Fibroblast of the aortic adventitia (primary cell): Measurements from ENCODE around the gene RASGEF1C. TPM values are rescaled to one million over a fixed set of nuclear protein-coding genes. Genes with fewer than 3 reads are reported as not detected.

ENCODE experiments used
- DNase-seq: peaks from one replicate; pipeline ENCODE4 v3.0.0-alpha.2; 2010; ENCODE audit warnings: low read depth
- H3K4me3 ChIP-seq: 2 replicates; pipeline ENCODE4 v1.5.1; 2011; ENCODE audit warnings: low read depth, mild to moderate bottlenecking, control low read depth, low read length, moderate library complexity
- total RNA-seq: library from RNA; depleted of rRNA; stranded (reverse); fragments of >200 nt; gene quantifications from 2 replicates; pipeline ENCODE4 v1.2.3, GENCODE V29; 2012; ENCODE audit warnings: low replicate concordance
- TF ChIP-seq, protein P1 (sequence below): IDR thresholded peaks from 2 replicates; pipeline ENCODE4 v1.5.1; 2011; ENCODE audit warnings: mild to moderate bottlenecking, low read length, control low read depth, inconsistent platforms; ENCODE audit not compliant: insufficient read depth

Gene RASGEF1C
- total RNA-seq, 1 donor = not detected

DNA sequence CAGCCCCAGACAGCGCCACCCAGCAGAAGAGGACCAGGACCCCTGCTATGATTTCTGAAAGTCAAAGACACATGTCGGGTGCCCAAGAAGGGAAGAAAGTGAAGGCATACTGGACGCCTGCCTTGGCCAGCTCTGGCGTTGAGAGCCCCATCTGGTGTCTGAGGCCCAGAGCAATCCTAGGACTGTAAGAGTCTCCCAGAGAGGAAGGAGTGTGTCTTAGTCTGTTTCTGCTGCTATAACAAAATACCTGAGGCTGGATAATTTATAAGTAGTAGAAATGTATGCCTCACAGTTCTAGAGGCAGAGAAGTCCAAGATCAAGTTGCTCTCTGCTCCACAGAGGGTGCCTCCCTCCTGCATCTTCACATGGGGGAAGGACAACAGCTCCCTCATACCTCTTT is 10.8 kb downstream of the RASGEF1C start:
- TF ChIP-seq, protein P1, sequence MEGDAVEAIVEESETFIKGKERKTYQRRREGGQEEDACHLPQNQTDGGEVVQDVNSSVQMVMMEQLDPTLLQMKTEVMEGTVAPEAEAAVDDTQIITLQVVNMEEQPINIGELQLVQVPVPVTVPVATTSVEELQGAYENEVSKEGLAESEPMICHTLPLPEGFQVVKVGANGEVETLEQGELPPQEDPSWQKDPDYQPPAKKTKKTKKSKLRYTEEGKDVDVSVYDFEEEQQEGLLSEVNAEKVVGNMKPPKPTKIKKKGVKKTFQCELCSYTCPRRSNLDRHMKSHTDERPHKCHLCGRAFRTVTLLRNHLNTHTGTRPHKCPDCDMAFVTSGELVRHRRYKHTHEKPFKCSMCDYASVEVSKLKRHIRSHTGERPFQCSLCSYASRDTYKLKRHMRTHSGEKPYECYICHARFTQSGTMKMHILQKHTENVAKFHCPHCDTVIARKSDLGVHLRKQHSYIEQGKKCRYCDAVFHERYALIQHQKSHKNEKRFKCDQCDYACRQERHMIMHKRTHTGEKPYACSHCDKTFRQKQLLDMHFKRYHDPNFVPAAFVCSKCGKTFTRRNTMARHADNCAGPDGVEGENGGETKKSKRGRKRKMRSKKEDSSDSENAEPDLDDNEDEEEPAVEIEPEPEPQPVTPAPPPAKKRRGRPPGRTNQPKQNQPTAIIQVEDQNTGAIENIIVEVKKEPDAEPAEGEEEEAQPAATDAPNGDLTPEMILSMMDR = no peak
- no peak overlapping the region for H3K4me3 ChIP-seq
- DNase-seq = no peak

DNA sequence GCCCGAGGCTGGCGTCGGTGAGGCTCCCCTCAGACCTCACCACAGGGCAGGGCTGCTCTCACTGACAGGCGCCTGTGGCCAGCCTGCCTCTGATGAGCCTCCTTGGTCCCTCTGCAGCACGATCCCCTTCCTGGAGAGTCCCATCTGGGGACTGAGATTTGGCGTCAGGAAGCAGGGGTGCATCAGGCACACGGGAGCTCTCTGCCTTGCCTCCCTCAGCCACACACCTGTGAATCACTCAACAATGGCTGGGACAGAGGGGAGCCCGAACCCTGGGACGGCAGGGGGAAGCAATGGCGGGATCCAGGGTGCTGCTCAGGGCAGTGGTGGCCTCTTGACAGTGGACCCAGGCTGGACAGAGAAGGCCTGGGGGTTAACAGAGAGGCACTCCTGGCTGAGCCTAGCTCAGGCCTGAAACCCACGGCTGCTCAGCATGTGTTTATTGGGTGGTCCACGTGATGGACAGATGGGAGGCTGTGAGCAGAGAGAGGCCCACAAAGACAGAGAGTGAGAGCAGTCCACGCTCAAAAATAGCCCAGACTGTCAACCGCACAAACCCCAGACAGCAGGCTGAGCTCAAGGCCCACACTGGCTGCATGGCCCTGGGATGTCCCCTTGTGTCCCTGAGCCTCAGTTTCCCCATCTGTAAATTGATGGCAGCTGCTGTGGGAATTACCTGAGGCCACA is 11.9 kb downstream of the RASGEF1C start:
- no peak for DNase-seq
- H3K4me3 ChIP-seq = no peak overlapping the region
- TF ChIP-seq, protein P1 = no peak

DNA sequence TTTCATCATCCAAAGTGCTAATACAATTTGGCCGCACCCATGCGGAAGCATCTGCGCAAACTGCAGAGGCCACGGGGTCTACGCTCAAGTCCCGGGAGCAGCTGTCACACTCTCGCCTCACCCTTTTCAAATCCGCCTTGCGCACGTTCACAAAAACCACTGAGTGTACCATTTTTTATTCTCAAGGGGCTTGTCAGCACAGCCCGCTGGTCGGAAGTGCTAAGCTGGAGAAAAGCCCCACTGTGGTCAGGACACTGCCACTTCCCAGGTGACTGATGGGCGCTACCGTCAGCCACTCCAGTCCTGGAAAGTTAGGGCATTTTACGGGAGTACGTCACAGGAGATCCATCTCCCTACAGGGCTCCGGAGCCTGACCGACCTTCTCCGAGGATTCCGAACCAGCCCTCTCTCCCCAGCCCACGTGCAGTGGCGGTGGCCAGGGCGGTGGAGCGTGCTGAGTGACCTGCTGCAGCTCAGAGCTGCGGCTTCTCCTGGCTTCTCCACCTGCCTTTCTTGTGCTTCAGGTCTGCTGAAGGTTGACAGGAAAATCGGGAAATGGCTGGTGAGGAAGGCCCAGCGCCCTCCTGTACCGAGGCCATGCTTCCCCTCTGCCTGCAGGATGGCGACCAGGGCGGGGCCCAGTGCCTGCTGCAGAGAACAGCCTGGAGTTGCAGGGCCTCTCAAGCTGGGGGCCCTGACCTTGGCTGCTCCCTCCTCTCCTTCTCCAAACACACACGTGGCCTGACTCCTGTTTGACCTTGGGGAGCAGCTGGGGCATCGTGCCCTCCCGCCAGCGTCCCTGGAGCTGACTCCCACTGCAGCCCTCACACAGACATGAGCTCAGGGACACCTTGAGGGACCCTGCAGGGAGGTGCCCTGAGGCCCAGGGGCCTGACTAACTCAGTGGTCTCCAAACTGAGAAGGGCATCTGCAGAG is 14.3 kb downstream of the RASGEF1C start:
- no peak overlapping the region for H3K4me3 ChIP-seq
- DNase-seq = no peak
- TF ChIP-seq, protein P1 = no peak

DNA sequence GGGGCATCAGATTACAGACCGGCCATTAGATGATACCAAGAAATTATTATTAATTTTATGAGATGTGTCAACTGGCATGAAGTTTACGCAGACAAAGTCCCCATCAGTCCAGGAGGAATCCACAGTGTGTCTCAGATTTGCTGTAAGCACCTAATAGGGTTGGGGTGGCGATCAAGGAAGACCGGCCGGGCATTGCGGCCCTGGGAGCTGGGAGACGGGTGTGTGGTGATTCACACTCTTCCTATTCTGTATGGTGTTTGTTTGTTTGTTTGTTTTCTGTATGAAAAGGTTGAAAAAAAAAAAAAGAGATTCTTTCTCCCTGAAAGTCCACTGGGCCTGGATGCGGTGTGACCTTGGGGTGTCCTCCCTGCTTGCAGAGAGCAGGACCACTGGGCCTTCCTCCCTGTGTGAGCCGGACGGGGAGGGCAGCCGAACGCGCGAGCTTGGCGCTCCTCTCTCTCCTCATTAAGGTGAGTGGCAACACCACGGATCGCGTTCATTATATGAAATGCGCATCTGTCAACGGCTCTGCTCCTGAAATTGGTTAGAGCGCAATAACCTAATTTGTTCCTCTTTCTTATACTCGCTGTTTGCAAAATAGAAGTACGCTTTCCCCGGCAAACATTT is 15.1 kb downstream of the RASGEF1C start:
- no peak overlapping the region for H3K4me3 ChIP-seq
- no peak for DNase-seq
- TF ChIP-seq, protein P1 = no peak

DNA sequence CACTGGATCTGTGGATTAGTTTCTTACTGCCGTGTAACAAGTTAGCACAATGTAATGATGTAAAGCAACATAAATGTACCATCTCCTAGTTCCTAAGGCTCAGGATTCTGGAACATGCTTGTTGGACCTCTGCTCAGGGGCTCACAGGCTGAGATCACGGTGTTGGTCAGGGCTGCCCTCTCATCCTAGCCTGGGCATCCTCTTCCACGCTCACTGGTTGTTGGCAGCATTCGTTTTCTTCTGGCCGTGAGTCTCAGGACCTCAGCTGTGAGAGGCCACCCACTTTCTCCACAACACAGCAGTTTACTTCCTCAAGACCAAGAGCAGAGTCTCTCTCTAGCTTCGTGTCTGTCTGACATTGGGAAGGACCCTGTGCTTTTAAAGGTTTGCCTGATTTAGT is 17.3 kb downstream of the RASGEF1C start:
- no peak for DNase-seq
- H3K4me3 ChIP-seq = no peak overlapping the region
- TF ChIP-seq, protein P1 = no peak

DNA sequence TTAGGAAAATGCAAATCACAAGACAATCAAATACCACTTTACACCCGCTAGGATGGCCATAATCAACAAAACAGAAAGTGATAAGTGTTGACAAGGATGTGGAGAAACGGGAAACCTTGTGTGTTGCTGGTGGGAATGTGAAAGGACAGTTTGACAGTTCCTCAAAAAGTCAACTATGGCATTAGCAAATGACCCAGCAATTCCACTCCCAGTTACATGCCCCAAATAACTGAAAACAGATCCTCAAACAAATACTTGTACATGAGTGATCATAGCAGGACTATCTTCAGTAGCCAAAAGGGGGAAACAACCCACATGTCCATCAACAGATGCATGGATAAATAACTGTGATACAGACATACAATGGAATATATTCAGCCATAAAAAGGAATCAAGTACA is 21.2 kb downstream of the RASGEF1C start:
- DNase-seq = no peak
- no peak overlapping the region for H3K4me3 ChIP-seq
- TF ChIP-seq, protein P1 = no peak
